Spleen (tissue), 7 donors: ENCODE measurements around the gene MSH5.

Source experiments
- CTCF ChIP-seq, 11 experiments: fragments of 200-600 bp in 7 of 11; fragments of 450-650 bp in 4 of 11; sonication (generic) in 4 of 11; IDR thresholded peaks in 8 of 11; conservative IDR thresholded peaks in 3 of 11; 1 replicate in 7 of 11; 2 replicates in 4 of 11; pipeline versions ENCODE4 v1.4.0 to v1.8.0; 2016 to 2021; ENCODE audit warnings: antibody characterized with exemption in 11 of 11, inconsistent platforms in 4 of 11, mild to moderate bottlenecking in 1 of 11
- POLR2AphosphoS5 ChIP-seq, 3 donors: sonication (generic); formaldehyde crosslinking; IDR thresholded peaks; one replicate each; pipeline ENCODE4 v1.5.1; 2017; ENCODE audit warnings: antibody characterized with exemption in 3 of 3
- donor health status: DM: no; HTN: no; CAD: no; lungs with moderate emphysema.
- donor health status: DM: no; HTN: no; CAD: no.
- donor health status: DM: no; HTN: no; CAD: no.

- no peak for TF ChIP-seq POLR2AphosphoS5 (IDR thresholded peaks at IDR 0.05)
- no peak for TF ChIP-seq CTCF (IDR thresholded peaks at IDR 0.05 in 8 of 11, conservative IDR thresholded peaks at IDR 0.05 in 3 of 11)
Observed at GRCh38 chr6:31736768-31737314, 3.0 kb upstream of the MSH5 start.
